Natural killer cell (primary cell): ENCODE data around the gene HYAL1. TPM values are rescaled to one million over a fixed set of nuclear protein-coding genes. Genes with fewer than 3 reads are reported as not detected.

Experiments used
- ATAC-seq, 3 donors: fragments of 150-1000 bp in 2 of 3; fragments of 200-7000 bp in 1 of 3; cut with Tn5 transposase; 1 replicate in 1 of 3; 2 replicates in 2 of 3; pipeline ENCODE4 v1.10.0; 2021; ENCODE audit warnings: mild to moderate bottlenecking in 2 of 3, moderate library complexity in 2 of 3
- DNase-seq, 2 donors: peaks; one replicate each; pipeline versions ENCODE4 v3.0.0 to v3.0.0-alpha.2; 2013 to 2021; ENCODE audit warnings: mixed read lengths in 1 of 2
- H3K27ac ChIP-seq: one replicate; pipeline ENCODE4 v1.5.1; 2013; ENCODE audit warnings: mild to moderate bottlenecking, low read length
- H3K27me3 ChIP-seq: one replicate; pipeline ENCODE4 v1.6.1; 2013; ENCODE audit warnings: low read length; ENCODE audit not compliant: control insufficient read depth, insufficient read depth
- H3K36me3 ChIP-seq: one replicate; pipeline ENCODE4 v1.6.1; 2013; ENCODE audit warnings: low read length; ENCODE audit not compliant: control insufficient read depth, insufficient read depth
- H3K4me1 ChIP-seq: one replicate; pipeline ENCODE4 v1.6.1; 2013; ENCODE audit warnings: low read length; ENCODE audit not compliant: control insufficient read depth, insufficient read depth
- H3K4me3 ChIP-seq: one replicate; pipeline ENCODE4 v1.5.1; 2013; ENCODE audit warnings: low read length
- H3K9me3 ChIP-seq: one replicate; pipeline ENCODE4 v1.6.1; 2013; ENCODE audit warnings: low read length; ENCODE audit not compliant: control insufficient read depth, insufficient read depth
- H3K27ac Mint-ChIP-seq, 2 donors: one replicate each; pipeline ENCODE4 v1.8.0; 2022; ENCODE audit warnings: mild to moderate bottlenecking in 2 of 2, mixed read lengths in 2 of 2, moderate library complexity in 1 of 2
- H3K27me3 Mint-ChIP-seq, 2 donors: one replicate each; pipeline ENCODE4 v1.8.0; 2022; ENCODE audit warnings: low read depth in 2 of 2, mixed read lengths in 2 of 2
- H3K36me3 Mint-ChIP-seq: one replicate; pipeline ENCODE4 v1.8.0; 2022; ENCODE audit warnings: mixed read lengths
- H3K4me1 Mint-ChIP-seq, 2 donors: one replicate each; pipeline ENCODE4 v1.8.0; 2022; ENCODE audit warnings: mixed read lengths in 2 of 2
- H3K4me3 Mint-ChIP-seq: one replicate; pipeline ENCODE4 v1.8.0; 2022; ENCODE audit warnings: mild to moderate bottlenecking, moderate library complexity, mixed read lengths
- H3K9me3 Mint-ChIP-seq, 2 donors: one replicate each; pipeline ENCODE4 v1.8.0; 2022; ENCODE audit warnings: mixed read lengths in 2 of 2
- WGBS: methylation state at CpG from one replicate; pipeline ENCODE4 v1.1.7; 2013; ENCODE audit warnings: missing lambda C conversion rate; ENCODE audit not compliant: insufficient coverage; 5-methylcytosine and 5-hydroxymethylcytosine counted together
- intact Hi-C: fragments of 100-400 bp; cut with micrococcal nuclease; formaldehyde crosslinking; loops from one replicate; pipeline ENCODE4 v1.14.2; 2022
- total RNA-seq, 4 donors: library from RNA; stranded (reverse); fragments of 120-200 nt in 1 of 4; gene quantifications; one replicate each; pipeline versions ENCODE4 v1.2.3 to v1.2.4, GENCODE V29; 2013 to 2022
- TF ChIP-seq, protein P1 (sequence below): fragments of 200-600 bp; IDR thresholded peaks from one replicate; pipeline ENCODE4 v1.8.0; 2022; ENCODE audit warnings: antibody characterized with exemption

The HYAL1 gene, protein sequence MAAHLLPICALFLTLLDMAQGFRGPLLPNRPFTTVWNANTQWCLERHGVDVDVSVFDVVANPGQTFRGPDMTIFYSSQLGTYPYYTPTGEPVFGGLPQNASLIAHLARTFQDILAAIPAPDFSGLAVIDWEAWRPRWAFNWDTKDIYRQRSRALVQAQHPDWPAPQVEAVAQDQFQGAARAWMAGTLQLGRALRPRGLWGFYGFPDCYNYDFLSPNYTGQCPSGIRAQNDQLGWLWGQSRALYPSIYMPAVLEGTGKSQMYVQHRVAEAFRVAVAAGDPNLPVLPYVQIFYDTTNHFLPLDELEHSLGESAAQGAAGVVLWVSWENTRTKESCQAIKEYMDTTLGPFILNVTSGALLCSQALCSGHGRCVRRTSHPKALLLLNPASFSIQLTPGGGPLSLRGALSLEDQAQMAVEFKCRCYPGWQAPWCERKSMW
- total RNA-seq: 1 to 10 TPM in 1 of 3 donors, under 1 TPM in 1, not detected in 1; 0.82 to 1.2 TPM
- 0.18 TPM for total RNA-seq (2013)

DNA sequence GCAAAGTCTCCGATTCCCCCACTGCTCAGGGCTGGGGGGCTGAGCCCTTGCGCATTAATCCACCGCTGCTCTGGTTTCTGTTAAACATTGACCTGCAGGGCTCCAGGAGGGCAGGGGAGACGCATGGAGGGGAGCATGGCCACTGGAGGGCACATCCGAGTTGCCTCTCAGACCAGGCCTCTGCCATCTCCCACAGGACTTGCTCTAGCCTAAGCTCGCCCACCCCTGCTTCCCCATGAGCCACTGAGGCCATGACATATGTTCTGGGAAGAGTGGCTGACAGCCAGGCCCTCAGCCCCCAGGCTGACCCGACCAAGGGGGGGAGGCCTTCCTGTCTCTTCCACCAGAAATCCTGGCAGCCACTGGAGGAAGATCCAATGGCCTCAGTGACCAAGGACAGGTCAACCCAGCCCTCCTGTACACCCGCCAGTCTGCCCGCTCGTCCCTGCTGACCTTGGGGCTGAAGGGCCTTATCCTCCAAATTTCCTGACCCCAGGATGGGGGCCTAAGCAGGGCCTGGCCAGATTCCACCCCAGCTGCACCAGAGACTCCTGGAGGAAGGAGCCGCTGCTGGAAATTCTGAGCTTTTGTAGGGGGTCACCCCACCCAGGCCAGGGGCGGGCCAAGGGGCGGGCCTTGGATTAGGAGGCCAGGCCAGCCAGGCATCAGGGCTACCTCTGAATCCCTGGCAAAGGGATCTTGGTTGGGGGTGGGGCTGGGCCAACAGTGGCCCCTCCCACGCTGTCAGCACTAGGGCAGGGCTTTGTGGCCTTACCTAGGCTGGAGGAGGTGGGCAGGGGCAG lies at the start of gene HYAL1:
Gene HYAL1, minus strand, starts transcription at position 562 of the 803 bp plus-strand sequence. CDS start 618 bp downstream, outside the sequence.
- Mint-ChIP-seq H3K27ac (no peak within 1 kb of the TSS), H3K36me3 (no peaks in the 10 kb centered on the region), H3K4me3 (no peak within 1 kb of the TSS), H3K4me1 (peaks cover 18 to 29% of the 10 kb centered on the region in 2 donors), H3K9me3 (no peaks in the 10 kb centered on the region), H3K27me3 (no peaks in the 10 kb centered on the region)
- H3K36me3 ChIP-seq: no peaks in the 10 kb centered on the region
- no peaks in the 10 kb centered on the region for H3K27me3 ChIP-seq
- no peak within 1 kb of the TSS for H3K27ac ChIP-seq
- no peaks in the 10 kb centered on the region for H3K9me3 ChIP-seq
- intact Hi-C loops: no loop called here
- no peak within 1 kb of the TSS for H3K4me3 ChIP-seq
- DNase-seq (no peak), ATAC-seq (no peak)
- H3K4me1 ChIP-seq: peaks cover 22% of the 10 kb centered on the region
- WGBS: 88% methylated on average over 14 of the region's 14 CpGs
- TF ChIP-seq, protein P1, sequence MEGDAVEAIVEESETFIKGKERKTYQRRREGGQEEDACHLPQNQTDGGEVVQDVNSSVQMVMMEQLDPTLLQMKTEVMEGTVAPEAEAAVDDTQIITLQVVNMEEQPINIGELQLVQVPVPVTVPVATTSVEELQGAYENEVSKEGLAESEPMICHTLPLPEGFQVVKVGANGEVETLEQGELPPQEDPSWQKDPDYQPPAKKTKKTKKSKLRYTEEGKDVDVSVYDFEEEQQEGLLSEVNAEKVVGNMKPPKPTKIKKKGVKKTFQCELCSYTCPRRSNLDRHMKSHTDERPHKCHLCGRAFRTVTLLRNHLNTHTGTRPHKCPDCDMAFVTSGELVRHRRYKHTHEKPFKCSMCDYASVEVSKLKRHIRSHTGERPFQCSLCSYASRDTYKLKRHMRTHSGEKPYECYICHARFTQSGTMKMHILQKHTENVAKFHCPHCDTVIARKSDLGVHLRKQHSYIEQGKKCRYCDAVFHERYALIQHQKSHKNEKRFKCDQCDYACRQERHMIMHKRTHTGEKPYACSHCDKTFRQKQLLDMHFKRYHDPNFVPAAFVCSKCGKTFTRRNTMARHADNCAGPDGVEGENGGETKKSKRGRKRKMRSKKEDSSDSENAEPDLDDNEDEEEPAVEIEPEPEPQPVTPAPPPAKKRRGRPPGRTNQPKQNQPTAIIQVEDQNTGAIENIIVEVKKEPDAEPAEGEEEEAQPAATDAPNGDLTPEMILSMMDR: no peak

DNA sequence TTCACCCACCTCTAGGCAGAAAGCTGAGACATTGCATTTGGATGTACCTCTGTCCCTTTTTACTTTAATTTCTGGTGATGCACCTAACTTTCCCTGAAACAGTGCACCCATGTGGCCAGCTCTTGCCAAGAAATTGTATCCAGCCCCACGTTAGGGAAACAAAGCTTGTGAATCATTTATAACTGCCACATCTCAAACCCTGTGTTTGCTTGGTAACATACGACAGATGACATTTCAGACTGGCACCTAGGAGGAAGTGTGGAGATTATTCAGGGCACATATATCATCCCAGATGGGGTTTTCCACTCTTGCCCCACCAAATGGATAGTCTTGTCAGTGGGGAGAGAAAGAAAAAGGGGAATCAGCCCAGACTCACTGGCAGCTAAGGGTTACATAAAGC lies 49.4 kb upstream of the HYAL1 start:
- H3K27me3 ChIP-seq: no peaks in the 10 kb centered on the region
- no peak overlapping the region for H3K27ac ChIP-seq
- Mint-ChIP-seq H3K9me3 (no peaks in the 10 kb centered on the region), H3K4me1 (peaks cover 36 to 71% of the 10 kb centered on the region in 2 donors), H3K36me3 (no peaks in the 10 kb centered on the region), H3K4me3 (no peak overlapping the region), H3K27ac (peak overlapping the region; percentile 35 to 60), H3K27me3 (no peaks in the 10 kb centered on the region)
- intact Hi-C loops: loop anchor here (10.0 kb wide), 1 partner anchor 1032 kb away; the partner anchor contains the start of gene MANF
- DNase-seq: peak in 1 of 2 donors; percentile 38
- H3K36me3 ChIP-seq: peaks cover 71% of the 10 kb centered on the region
- TF ChIP-seq, protein P1: no peak
- H3K4me1 ChIP-seq: peaks cover 64% of the 10 kb centered on the region
- WGBS: 72% methylated on average over 2 of the region's 2 CpGs
- no peak for ATAC-seq
- H3K9me3 ChIP-seq: no peaks in the 10 kb centered on the region
- H3K4me3 ChIP-seq: no peak overlapping the region

DNA sequence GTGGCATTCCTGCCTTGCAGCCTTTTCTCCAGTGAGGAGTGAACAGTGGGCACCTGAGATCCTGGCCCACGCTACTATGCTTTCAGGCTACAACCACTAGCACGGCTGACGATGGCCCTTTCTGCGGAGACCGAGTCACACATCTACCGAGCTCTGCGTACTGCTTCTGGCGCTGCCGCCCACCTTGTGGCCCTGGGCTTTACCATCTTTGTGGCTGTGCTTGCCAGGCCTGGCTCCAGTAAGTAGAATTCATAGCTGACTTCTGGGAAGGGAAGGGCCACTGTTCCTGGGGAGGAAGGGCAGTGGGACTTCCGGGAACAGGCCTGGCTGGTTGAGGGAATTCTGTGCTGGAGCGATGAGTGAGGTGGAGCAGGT lies 47.9 kb upstream of the HYAL1 start:
- Histone ChIP-seq H3K27ac (peak overlapping the region; percentile 90), H3K9me3 (no peaks in the 10 kb centered on the region), H3K36me3 (peaks cover 64% of the 10 kb centered on the region), H3K4me1 (peaks cover 64% of the 10 kb centered on the region), H3K27me3 (no peaks in the 10 kb centered on the region), H3K4me3 (peak overlapping the region; percentile 86)
- Mint-ChIP-seq H3K27me3 (no peaks in the 10 kb centered on the region), H3K4me1 (peaks cover 32 to 67% of the 10 kb centered on the region in 2 donors), H3K36me3 (no peaks in the 10 kb centered on the region), H3K27ac (peak overlapping the region; percentile 96 to 98), H3K9me3 (no peaks in the 10 kb centered on the region), H3K4me3 (peak overlapping the region; percentile 96)
- ATAC-seq: no peak
- no peak for DNase-seq
- TF ChIP-seq, protein P1: no peak
- intact Hi-C loops: loop anchor here (1.0 to 10.0 kb wide), 2 partner anchors 8 to 1033 kb away; partner anchors contain the start of genes MANF and TMEM115
- WGBS: 75% methylated on average over 11 of the region's 11 CpGs
